OCI-LY3 (cell line): ENCODE measurements around the gene GRIK2.

ENCODE experiments used
- CTCF ChIP-seq: fragments of 200-600, 300-600 bp; sonication (generic); IDR thresholded peaks from 2 replicates; pipeline ENCODE4 v1.5.1; 2014; ENCODE audit warnings: antibody characterized with exemption, low read length, low read depth
- EZH2phosphoT487 ChIP-seq: fragments of 200-600 bp; shearing (Covaris generic); IDR thresholded peaks from 2 replicates; pipeline ENCODE4 v1.6.1; 2018; ENCODE audit warnings: antibody characterized with exemption, mixed run types, low read depth

DNA sequence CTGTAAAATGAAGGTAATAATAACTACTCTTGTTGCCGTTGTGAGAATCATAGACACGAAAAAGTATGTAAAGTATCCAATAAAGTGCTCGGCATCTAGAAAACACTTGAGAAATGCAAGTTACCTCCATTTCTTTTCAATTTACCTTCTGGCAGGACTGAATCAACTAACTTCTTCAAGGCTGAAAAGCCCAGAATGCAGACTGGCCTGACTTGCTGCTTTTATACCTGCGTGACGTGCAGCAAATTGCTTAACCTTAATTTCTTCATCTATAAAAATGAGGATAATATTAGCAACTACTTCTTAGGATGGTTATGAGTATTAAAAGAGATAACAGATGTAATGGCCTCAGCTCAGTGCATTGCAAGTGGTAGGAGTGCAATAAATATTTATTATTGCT is 39.6 kb downstream of the GRIK2 start:
- TF ChIP-seq CTCF (no peak), EZH2phosphoT487 (no peak)
